LHCN-M2 (cell line): ENCODE data around the gene P3H3. TPM values are rescaled to one million over a fixed set of nuclear protein-coding genes. Genes with fewer than 3 reads are reported as not detected.
A peak's percentile ranks its signal among the peaks of the same experiment; 100 is the strongest.
"Not testable (repeated sequence)": the region's sequence is repeated elsewhere in the genome, so short reads cannot be mapped to it uniquely, and the experiment has no call there.

Source experiments
- DNase-seq: peaks from one replicate; pipeline ENCODE4 v3.0.0-alpha.2; 2012; ENCODE audit warnings: low read depth
- total RNA-seq: library from RNA; depleted of rRNA; stranded (reverse); fragments of >200 nt; gene quantifications from 2 replicates; pipeline ENCODE4 v1.2.3, GENCODE V29; 2014

Gene P3H3
- total RNA-seq, 1 experiment from 2014 or later: 47.6 TPM

- no peak for DNase-seq
Measured at GRCh38 chr12:6866163-6866919, 38.1 kb downstream of the P3H3 start.

DNA sequence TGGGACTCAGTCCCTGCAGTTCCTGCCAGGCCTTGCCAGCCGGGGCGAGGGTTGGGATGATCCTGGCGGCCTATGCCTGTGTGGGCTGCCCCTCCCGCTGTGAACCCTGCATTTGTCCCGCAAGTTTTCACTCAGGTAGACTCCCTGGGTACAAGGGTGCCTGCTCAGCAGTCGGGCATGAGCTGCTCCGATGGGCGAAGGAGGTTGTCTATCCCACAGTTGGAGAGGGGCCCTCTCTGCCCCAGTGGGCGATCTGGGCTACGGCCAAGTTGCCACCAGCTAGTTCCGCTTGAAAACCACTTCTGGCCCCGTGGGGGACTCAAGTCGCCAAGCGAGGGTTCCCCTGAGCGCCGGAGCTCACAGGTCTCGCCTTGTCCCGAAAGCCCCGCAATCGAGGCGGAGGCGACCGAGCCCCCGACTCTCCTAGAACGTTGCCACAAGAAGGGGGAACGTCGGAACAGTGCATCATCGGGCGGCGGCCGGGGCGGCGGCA lies 38.8 kb downstream of the P3H3 start:
- DNase-seq: no peak

- DNase-seq: peak; percentile 77
Measured at GRCh38 chr12:6867413-6868210, 39.4 kb downstream of the P3H3 start, which contains the start of gene TPI1. TSS of gene TPI1 (plus strand) at chr12:6867531. CDS start at chr12:6867567, 36 bp downstream.

DNA sequence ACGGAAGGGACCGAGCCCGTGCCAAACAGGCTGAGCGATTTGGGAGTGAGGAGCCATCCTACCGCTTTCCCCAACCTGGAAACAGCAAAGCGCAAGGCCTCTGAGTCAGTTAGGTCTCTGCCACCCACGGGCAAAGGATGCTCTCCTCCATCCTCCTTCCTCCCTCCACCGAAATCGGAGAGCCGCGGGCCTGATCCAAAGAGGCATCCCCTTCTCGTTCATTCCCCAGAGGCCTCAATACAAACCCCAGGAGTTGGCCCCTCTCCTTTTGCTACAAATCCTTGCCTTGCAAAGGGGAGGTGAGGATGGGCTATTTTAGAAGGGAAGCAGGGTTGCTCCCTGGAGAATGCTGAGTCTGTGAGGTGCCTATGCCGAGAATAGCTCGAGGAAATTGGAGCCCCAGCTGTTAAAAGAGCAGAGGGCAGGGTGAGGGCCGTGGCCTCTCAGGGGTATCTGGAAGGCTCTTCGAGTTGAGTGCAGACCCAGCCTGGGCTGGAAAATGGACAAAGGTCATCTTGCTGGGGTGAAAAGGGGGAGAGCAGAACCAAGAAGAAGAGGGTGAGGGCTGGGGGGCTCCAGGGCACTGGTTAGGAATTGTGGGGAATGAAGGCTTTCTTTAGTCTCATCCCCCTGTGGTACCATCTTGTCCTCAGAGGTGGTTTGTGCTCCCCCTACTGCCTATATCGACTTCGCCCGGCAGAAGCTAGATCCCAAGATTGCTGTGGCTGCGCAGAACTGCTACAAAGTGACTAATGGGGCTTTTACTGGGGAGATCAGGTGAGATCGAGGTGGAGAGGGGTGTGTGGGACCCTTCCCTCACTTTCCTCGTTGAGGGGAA lies 40.2 kb downstream of the P3H3 start:
- DNase-seq: peak; percentile 28

DNA sequence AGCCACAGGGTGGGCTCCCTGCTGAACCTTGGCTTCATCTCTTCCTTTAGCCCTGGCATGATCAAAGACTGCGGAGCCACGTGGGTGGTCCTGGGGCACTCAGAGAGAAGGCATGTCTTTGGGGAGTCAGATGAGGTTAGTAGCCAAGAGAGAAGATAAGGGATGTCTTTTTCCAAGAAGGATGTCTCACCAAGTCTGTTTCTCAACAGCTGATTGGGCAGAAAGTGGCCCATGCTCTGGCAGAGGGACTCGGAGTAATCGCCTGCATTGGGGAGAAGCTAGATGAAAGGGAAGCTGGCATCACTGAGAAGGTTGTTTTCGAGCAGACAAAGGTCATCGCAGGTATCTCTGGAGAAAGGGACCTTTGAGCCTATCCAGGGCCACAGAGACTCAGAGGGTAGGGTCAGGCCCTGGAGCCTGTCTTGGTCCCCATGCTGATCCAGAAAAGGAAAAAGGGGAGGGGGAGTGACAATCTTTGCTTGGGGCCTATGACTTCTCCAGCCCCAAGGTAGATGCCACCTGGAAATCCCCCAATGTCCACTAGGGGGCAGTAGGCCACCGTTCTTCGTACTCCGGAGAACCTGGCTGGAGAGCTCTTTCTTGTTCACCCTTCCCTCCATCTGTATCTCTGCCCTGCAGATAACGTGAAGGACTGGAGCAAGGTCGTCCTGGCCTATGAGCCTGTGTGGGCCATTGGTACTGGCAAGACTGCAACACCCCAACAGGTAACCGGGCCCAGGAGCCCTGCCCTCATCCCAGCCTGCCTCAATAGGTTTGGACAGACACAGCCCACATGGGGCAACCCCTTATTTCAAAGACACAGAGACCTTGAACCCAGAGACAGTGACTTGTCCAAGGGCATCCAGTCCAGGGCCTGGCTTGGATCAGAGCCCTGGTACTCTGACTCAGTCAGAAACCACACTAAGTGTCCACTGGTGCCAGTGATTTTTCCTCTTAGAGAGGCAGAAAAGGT lies 41.1 kb downstream of the P3H3 start:
- peak; percentile 66 for DNase-seq

GRCh38 chr12:6870304-6870703 lies 42.1 kb downstream of the P3H3 start:
- DNase-seq: not testable (repeated sequence)

DNA sequence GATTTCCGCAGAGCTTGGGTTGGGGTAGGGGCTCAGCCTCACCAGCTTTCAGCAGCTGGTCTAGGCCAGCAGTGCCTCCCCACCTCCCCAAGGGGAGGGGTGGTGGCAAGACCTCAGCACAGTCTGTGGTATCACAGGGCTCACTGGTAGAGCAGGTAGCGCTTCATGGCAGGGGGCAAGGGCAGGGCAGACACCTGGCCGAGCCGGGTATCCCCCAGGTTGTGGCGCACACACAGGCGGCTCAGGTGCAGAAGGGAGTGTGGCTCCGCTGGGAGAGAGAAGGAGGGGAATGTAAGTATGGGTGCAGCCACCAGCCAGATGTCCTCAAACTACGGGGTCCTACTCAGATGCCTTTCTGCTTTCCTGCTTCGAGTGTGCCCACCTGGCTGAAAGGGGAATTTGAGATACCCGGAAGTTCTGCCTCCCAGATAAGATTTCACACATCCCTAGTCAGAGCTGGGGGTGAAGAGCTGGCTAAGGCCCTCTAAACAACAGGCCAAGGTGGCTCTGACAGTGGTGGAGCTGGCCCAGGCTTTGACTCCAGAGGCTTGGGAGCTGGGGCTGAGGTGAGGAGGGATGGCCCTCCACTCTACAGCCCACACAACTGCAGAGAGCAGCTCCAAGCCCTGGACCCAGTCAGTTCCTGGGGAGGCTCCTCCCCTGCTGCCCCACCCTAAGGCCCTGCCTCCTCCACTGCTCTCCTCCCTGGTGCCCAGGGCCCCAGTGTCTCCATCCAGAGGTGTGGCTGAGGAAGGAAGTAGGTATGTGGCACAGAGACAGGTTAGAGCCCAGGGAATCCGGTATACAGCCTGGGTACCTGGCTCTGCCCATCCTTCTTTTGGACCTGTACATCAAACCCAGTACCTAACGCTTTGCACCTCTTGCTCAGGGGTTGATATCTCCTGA lies 43.1 kb downstream of the P3H3 start:
- peak; percentile 31 for DNase-seq

DNA sequence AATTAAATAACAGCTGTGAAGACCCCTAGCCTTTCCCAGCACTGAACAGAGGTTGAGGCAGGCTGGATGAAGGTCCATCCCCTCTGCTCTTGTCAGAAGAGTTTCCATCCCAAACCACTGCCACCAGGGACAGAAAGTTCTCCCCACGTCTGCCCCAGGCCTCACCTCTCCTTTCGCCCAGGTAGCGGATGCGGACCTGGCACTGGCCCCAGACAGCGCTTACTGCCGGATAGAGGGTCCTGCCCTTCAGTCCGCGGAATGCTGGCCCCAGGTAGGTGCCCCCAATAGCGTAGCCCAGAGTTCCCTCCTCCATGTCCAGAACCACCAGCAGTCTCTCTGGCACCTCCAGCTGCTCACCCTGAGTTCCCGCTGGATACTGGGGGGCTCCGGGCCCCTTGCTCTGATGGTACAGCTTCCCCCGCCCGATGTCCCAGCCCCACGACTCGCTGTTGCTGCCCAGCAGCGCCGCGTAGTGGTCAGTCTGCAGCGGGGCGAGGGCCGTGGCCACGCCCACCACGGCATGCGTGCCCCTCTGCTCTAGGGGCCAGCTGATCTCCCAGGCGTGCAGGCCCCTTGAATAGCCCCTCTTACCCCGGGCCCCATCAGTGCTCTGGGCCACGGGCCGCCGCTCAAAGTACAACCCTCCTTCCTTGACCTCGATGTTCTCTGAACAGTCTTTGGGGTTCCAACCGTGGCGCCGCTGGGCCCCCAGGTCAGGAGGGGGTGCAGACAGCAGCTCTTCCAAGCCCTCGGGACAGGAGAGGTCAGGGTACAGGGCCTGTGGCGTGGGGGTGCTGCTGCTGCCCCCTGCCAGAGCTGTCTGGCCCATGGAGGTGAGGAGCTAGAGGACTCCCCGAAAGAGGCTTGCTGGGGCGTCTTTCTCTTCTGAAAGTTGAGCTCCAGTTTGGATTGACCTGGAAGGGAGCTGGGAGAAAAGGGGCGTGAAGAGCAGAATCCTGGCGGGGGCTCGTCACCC lies 44.2 kb downstream of the P3H3 start:
- peak; percentile 69 for DNase-seq

DNA sequence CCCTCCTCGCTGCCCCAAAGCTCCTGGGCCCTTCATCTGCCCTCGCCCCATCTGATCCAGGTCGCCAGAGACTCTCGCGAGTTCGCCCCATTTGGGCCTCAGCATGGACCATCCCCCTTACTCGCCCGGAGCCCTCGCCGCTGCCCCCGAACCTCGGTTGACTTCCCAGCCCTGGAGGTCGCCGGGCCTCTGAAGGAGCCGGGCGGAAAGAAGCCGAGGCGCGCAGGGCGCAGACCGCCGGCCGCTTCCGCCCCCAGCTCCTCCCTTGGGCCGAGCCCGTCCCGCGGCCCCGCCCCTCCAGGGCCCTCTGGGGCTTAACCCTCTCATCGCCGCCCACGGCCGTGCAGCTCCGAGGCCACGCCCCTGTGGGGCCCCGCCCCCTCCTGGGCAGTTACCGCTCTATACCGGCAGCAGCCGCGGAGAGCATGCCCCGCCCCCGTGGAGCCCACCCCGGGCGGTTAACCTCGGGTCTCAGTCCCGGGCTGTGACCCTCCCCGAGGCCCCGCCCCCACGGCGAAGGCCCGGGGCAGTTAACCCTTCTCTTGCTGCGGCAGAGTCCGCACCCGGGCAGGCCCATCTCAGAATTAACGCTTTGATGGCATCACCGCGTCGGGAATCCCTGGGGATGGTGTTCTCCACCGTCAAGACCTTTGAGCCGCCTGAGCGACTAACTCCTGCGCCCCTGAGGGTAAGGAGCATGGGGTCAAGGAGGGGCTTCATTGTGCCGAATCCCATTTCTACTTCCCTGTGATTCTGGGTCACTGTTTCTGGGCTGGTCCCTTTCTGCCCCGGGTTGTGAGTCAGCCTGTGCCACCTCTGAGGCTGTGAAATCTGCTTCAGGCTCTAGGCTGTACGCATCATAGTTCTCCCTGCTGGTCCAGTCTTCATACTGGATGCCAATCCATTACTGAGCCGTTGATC lies 45.1 kb downstream of the P3H3 start, which contains the start of gene SPSB2:
Gene SPSB2 (minus strand): TSS at position 210 of the 921 bp plus-strand sequence. CDS start 402 bp downstream, outside the sequence.
- peak; percentile 95 for DNase-seq

DNA sequence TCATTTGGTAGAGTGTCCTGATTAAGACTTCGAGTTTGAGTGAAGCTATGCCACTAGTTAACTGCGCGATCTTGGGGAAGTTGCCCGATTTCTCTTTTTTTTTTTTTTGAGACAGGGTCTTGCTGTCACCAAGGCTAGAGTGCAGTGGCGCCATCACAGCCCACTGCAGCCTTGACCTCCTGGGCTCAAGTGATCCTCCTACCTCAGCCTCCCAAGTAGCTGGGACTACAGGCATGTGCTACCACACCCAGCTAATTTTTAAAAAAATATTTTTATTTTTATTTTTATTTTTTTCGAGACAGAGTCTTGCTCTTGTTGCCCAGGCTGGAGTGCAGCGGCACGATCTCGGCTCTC lies 45.8 kb downstream of the P3H3 start:
- not testable (repeated sequence) for DNase-seq

DNA sequence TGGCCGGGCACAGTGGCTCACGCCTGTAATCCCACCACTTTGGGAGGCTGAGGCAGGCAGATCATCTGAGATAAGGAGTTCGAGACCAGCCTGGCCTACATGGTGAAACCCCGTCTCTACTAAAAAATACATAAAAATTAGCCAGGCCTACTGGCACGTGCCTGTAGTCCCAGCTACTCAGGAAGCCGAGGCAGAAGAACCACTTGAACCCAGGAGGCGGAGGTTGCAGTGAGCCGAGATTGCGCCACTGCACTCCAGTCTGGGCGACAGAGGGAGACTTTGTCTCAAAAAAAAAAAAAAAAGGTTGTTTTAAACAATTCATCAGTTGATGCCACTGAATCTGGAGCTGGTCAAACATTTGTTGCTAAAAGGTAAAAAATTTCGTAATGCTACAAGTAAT lies 51.6 kb downstream of the P3H3 start:
- DNase-seq: not testable (repeated sequence)

- DNase-seq: no peak
Measured at GRCh38 chr12:6883252-6883651, 55.0 kb downstream of the P3H3 start.

DNA sequence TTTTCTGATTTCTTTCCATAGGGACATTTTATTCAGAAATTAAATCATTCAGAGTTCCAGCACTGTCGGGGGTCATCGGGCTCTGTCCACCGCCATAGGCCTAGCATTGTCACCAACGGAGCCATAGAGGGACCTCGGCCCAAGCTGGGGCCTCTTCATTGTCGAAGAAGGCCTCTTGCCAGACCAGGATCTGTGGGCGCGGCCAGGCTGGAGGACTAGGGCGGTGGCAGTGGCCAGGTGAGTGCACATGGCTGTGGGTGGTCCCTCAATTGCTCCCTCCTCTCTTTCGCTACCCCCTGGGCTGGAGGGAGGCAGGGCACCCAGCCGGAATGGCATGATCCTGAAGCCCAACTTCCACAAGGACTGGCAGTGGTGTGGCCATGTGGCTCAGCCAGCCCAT lies 55.5 kb downstream of the P3H3 start:
- DNase-seq: no peak

DNA sequence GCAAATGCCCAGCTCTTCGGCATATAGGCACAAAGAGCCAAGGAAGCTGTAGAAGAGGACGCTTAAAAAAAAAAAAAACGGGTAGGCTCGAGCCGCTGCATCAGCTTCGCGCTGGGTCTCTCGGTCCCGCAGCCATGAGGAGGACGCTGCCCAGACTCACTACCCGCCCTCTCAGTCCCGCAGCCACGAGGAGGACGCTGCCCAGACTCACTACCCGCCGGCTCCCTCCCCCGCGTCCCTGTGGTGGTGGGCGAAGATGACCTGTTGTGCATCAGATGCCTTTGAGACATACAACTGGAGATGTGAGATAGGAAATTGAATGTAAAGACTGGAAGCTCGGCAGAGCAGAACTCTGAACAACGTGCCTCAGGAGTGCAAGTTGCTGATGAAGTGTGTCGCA lies 56.3 kb downstream of the P3H3 start:
- DNase-seq: no peak

- not testable (repeated sequence) for DNase-seq
Measured at GRCh38 chr12:6886206-6886999, 58.2 kb downstream of the P3H3 start.

GRCh38 chr12:6887460-6887859 lies 59.3 kb downstream of the P3H3 start:
- DNase-seq: no peak
